SHP77 treated with DMSO at 0.1 percent for 48 hours (cell line): Measurements from ENCODE around the gene ENKD1.
"Not testable (repeated sequence)": the region's sequence is repeated elsewhere in the genome, so short reads cannot be mapped to it uniquely, and the experiment has no call there.

Experiments used
- DNase-seq: peaks from one replicate; lab custom pipeline; 2025; lab: John Stamatoyannopoulos, UW

The ENKD1 gene, protein sequence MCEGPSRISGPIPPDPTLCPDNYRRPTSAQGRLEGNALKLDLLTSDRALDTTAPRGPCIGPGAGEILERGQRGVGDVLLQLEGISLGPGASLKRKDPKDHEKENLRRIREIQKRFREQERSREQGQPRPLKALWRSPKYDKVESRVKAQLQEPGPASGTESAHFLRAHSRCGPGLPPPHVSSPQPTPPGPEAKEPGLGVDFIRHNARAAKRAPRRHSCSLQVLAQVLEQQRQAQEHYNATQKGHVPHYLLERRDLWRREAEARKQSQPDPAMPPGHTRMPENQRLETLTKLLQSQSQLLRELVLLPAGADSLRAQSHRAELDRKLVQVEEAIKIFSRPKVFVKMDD

DNA sequence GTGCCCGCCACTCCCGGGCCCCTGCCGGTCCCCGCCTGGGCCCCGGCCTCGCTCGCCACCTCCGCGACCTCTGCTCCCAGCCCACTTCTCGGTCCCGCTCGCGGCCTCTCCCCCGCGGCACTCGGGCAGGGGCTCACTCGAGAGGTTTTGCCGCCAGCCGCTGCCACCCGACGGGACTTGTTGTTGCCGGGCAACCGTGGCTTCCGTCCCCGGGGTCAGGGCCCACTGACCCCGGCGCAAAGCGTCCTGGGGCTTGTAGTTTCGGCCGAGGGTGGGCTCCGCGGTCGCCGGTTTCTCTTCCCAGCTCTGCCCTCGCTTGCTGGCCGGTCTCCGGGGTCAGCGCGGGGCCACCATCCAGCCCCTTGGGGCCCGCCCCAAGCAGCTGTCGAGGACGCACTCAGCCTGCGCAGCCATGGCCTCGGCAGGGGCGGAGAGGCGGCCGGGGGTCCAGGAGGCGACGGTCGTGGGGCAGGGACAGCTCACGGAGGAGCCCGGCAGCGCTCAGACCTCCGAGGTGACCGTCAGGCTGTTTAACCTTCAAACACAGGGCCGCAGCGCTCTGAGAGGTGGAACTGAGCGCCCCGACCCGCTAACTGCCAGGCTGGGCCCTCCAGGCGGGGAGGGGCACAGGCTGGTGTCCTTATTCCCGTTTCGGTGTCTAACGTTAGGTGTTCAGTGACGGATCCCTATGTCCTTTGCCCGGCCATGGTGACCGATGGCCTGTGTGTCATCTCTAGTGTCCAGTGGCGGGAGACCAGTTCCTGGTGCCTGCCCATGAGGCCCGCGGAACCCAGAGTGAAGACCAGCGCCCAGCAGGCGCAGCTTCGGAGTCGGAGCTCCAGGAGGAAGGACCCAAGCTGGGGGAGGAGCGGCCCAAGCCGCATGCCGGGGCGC is at the start of gene ENKD1, which contains the start of gene C16orf86:
Gene ENKD1, minus strand, starts transcription at position 192 of the 894 bp plus-strand sequence. CDS start 308 bp downstream, outside the sequence.
Gene C16orf86, plus strand, starts transcription at position 256 of the 894 bp plus-strand sequence. Its CDS starts 157 bp downstream, at position 413.
- peak; percentile 31 for DNase-seq

DNA sequence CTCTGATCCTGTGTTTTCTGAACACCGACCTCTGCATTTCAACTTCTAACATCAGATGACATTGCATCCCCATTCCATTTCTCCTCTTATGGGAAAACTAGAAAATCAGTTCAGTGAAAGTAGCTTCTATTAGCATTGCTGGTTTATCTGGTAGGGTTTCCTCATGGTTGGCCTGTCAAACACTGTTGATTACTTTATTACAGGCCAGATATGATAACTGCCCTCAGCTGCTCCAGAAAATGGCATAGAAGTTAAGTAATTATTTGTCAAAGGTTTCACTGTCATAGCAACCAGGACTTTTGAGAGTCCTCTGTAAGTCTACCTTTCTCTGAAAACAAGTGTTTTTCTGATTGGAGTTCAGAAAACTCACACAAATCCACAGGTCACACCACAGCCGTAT is 49.5 kb upstream of the ENKD1 start:
- no peak for DNase-seq

GRCh38 chr16:67714522-67714921 is 48.0 kb upstream of the ENKD1 start:
- DNase-seq = no peak

DNA sequence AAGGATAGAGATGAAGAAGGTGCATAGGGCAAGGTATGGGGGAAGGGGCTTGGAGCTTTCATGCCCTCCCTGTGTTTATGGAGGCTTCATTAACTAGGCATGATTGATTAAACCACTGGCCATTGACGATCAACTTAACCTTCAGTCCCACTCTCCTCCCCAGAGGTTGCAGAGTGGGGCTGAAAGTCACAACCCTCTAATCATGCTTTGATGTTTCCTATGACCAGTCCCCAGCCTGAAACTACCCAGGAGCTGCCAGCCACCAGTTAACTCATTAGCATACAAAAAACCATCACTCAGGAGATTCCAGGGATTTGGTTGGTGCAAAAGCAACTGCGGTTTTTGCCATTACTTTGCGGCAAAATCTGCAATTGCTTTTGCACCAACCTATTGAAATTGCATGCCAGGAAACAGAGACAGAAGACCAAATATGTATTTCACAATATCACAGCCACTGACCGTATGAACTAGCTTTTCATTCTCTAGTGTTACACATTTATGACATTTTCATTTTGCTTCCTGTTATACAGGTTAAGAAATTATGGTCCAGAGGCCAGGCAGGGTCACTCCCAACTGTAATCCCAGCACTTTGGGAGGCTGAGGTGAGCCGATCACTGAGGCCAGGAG is 47.2 kb upstream of the ENKD1 start:
- DNase-seq = no peak

DNA sequence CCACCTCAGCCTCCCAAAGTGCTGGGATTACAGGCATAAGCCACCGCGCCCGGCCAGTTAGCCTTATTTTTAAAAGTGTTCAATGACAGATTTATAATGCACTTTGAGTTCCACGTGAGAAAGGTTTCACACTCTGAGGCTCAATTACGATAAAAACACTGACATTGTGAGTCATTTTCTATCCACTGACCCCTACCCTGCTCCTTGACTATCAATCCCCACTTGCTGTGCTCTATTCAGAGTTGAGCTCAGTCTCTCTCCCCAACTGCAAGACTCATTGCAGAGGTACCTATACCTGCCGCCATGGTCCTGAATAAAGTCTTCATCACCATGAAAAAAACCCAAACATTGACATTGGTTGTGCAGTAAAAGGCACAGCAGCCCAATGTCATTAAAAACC is 44.1 kb upstream of the ENKD1 start:
- DNase-seq = no peak

DNA sequence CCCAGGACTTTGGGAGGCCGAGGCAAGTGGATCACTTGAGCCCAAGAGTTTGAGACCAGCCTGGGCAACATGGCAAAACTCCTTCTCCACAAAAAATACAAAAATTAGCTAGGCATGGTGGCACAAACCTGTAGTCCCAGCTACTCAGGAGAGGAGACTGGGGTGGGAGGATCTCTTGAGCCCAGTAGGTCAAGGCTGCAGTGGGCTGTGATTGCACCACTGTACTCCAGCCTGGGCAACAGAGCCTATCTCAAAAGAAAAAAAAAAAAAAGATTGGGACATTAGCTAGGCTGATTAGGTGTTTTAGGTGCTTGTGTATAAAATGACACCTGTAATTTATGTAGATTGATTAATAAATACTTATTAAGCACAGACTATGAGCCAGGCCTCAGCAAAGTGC is 42.5 kb upstream of the ENKD1 start:
- DNase-seq = no peak

DNA sequence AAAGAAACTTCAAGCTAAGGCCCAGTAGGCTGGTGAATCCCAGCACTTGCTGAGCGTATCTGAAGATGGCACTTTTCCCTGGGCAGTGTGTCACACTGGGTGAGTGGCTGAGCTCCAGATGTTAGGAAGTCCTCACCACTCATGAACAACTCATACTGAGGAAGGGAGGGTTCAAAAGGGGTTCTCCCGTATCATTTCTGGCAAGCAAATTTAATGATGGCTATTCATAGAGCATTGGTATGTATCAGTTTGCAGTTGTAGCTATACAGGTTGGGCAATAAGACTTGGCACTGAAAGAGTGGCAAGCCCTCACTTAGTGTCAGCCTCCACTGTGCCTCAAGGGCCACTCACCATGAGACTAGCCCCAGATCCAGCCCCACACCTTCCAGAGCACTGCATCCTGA is 41.8 kb upstream of the ENKD1 start:
- DNase-seq = no peak

DNA sequence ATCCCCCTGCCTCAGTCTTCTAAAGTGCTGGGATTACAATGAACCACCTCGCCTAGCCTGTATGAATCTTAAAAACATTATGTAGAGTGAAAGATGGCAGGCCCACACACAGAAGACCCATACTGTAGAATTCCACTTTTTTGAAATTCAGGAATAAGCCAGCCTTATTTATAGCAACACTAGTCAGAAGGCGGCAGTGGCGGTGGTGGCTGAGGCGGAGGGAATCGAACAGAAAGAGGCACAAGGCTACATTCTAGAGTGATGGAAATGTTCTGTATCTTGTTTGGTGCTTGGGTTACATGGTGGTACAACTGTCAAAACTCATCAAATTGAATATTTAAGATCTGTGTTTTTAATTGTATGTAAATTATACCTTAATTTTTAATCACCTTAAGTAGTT is 41.2 kb upstream of the ENKD1 start:
- DNase-seq = no peak

GRCh38 chr16:67707210-67707609 is 40.7 kb upstream of the ENKD1 start:
- DNase-seq = no peak

- no peak for DNase-seq
Measured at GRCh38 chr16:67704110-67704509, 37.6 kb upstream of the ENKD1 start.

DNA sequence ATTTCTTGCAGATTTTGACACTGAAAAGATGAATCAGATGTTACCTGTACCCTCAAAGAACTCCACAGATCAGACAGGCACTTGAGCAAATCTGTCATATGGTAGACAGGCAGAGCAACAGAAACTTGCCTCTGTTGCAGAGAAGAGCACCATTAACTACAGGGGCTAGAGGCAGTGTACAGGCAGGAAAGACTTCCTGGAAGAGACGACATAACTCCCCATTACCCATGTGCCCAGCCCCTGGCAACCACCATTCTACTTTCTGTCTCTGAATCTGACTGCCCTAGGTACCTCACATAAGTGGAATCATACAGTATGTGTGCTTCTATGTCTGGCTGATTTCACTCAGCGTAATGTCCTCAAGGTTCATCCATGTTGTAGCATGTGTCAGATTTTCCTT is 37.1 kb upstream of the ENKD1 start:
- no peak for DNase-seq

DNA sequence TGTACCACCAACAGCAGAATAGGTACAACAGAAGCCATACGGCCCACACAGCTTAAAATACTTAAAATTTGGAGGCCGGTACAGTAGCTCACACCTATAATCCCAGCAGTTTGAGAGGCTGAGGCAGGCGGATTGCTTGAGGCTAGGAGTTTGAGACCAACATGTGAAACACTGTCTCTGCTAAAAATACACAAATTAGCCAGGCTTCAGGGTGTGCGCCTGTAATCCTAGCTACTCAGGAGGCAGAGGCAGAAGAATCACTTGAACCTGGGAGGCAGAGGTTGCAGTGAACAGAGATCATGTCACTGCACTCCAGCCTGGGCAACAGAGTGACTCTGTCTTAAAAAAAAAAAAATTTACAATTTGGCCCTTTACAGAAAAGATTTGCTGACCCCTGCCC is 35.6 kb upstream of the ENKD1 start:
- DNase-seq = no peak

- no peak for DNase-seq
Measured at GRCh38 chr16:67701420-67701819, 34.9 kb upstream of the ENKD1 start.

DNA sequence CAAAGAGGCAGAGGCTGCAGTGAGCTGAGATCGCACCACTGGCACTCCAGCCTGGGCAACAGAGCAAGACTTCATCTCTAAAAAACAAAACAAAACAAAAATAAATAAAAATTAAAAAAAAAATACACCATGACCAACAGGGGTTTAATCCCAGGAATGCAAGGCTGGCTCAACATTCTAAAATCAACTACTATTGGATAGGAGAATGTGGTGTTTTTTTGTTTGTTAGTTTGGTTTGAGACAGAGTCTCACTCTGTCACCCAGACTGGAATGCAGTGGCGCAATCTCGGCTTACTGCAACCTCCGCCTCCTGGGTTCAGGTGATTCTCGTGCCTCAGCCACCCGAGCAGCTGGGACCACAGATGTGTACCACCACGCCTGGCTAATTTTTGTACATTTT is 32.7 kb upstream of the ENKD1 start:
- no peak for DNase-seq

GRCh38 chr16:67697422-67698185 is 31.1 kb upstream of the ENKD1 start:
- DNase-seq = no peak

GRCh38 chr16:67694611-67695010 is 28.1 kb upstream of the ENKD1 start:
- DNase-seq = no peak

DNA sequence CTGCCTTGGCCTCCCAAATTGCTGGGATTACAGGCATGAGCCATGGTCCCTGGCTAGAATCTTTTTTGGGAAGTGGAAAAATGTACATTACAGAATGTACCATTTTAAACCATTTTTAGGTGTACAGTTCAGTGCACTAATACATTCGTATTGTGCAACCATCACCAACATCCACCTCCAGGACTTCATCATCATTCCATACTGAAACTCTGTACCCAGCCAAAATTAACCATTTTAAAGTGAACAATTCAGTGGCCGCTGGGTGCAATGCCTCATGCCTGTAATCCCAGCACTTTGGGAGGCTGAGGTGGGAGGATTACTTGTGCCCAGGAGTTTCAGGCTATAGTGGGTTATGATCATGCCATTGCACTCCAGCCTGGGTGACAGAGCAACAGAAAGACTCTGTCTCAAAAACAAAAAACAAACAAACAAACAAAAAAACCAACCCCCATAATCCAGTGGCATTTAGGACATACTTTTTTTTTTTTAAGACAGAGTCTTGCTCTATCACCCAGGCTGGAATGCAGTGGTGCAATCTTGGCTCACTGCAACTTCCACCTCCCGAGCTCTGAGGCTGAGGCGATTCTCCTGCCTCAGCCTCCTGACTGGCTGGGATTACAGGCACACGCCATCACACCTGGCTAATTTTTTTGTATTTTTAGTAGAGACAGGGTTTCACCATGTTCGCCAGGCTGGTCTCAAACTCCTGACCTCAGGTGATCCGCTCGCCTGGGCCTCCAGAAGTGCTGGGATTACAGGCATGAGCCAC is 27.2 kb upstream of the ENKD1 start:
- not testable (repeated sequence) for DNase-seq

- DNase-seq = no peak
Measured at GRCh38 chr16:67685388-67686112, 19.0 kb upstream of the ENKD1 start.

DNA sequence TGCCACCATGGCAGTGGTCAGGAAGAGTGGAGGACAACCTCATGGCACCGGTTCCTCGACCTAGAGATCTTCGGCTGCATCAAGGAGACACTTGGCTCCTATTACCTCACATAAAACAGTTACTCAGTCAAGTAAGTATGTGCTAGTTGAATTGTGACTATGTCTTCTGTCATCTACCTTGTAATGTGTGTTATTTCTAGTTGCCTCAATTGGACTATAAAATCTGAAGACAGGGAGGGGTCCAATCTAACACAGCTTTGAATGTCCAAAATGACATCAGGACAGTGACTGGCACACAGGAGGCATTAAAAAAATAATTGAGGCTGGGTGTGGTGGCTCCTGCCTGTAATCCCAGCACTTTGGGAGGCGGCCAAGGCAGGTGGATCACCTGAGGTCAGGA is 17.2 kb upstream of the ENKD1 start:
- no peak for DNase-seq
